AG10803 (cell line): Measurements from ENCODE around the gene TTLL13.

Source experiments
- DNase-seq: peaks from one replicate; pipeline ENCODE4 v3.0.0; 2010; ENCODE audit warnings: low read depth
- H3K4me3 ChIP-seq: 2 replicates; pipeline ENCODE4 v1.5.1; 2011; ENCODE audit warnings: mild to moderate bottlenecking, low read length, control low read depth
- TF ChIP-seq, protein P1 (sequence below): conservative IDR thresholded peaks from 2 replicates; pipeline ENCODE4 v1.5.1; 2011; ENCODE audit warnings: mild to moderate bottlenecking, low read length, control low read depth, inconsistent platforms

TTLL13 gene

DNA sequence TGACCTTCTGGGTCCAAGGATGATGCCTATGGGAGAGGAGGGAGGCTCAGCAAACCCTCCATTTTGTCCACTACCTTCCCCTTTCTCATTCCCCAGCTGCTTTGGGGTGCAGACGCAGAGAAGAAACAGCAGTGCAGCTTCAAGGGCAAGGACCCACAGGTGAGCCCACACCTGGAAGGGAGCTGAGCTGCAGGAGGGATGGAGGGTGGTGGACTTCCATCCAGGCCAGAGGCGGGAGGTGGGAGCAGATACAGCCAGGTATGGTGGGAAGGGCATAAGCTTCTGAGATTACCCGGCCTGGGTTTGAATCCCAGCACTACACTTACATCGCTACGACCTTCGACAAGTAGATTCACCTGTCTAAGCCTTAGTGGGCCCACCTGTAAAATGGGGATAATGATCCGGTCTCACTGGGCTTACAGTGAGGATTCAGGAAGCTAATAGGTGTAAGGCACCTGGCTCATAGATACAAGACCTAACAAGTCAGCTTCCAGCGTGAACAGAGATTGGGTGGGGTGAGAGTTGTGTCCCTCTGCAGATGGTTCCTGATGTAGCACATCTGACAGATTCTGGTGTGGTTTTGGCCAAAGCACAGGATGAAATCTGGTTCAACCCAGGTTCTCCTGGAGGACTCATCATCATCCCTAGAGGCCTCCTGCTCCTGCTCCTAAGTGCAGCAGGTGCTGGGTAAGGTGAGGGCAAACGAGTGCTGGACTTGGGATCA is 31.5 kb upstream of the TTLL13 start:
- H3K4me3 ChIP-seq, result no peak overlapping the region
- TF ChIP-seq, protein P1, sequence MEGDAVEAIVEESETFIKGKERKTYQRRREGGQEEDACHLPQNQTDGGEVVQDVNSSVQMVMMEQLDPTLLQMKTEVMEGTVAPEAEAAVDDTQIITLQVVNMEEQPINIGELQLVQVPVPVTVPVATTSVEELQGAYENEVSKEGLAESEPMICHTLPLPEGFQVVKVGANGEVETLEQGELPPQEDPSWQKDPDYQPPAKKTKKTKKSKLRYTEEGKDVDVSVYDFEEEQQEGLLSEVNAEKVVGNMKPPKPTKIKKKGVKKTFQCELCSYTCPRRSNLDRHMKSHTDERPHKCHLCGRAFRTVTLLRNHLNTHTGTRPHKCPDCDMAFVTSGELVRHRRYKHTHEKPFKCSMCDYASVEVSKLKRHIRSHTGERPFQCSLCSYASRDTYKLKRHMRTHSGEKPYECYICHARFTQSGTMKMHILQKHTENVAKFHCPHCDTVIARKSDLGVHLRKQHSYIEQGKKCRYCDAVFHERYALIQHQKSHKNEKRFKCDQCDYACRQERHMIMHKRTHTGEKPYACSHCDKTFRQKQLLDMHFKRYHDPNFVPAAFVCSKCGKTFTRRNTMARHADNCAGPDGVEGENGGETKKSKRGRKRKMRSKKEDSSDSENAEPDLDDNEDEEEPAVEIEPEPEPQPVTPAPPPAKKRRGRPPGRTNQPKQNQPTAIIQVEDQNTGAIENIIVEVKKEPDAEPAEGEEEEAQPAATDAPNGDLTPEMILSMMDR, result no peak
- DNase-seq, result no peak

- no peak overlapping the region for H3K4me3 ChIP-seq
- TF ChIP-seq, protein P1, result peak; percentile 53
- DNase-seq, result no peak
Measured at GRCh38 chr15:90219421-90220141, 29.8 kb upstream of the TTLL13 start.

GRCh38 chr15:90221246-90221900 is 28.0 kb upstream of the TTLL13 start:
- DNase-seq, result peak; percentile 90
- no peak overlapping the region for H3K4me3 ChIP-seq

DNA sequence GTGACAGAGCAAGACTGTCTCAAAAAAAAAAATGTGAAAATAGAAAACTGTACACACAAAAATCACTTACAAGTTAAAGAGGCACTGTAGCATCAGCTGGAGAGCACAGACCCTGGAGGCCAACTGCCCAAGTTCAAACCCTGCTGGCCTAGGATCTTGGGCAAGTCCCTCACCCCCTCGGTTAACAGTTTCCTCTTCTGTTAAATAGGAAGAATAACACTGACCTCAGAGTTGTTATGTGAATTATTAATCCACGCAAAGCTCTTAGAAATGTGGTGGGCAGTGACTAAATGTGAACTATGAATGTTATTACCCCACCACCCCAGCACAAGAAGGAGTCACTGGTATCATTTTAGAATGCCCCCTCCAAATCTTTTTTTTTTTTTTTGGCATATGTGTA is 26.8 kb upstream of the TTLL13 start:
- DNase-seq, result no peak
- TF ChIP-seq, protein P1, result no peak
- H3K4me3 ChIP-seq, result no peak overlapping the region

More at GRCh38 chr15:90221246-90221900, 28.0 kb upstream of the TTLL13 start:
- TF ChIP-seq, protein P1, result peak; percentile 95

DNA sequence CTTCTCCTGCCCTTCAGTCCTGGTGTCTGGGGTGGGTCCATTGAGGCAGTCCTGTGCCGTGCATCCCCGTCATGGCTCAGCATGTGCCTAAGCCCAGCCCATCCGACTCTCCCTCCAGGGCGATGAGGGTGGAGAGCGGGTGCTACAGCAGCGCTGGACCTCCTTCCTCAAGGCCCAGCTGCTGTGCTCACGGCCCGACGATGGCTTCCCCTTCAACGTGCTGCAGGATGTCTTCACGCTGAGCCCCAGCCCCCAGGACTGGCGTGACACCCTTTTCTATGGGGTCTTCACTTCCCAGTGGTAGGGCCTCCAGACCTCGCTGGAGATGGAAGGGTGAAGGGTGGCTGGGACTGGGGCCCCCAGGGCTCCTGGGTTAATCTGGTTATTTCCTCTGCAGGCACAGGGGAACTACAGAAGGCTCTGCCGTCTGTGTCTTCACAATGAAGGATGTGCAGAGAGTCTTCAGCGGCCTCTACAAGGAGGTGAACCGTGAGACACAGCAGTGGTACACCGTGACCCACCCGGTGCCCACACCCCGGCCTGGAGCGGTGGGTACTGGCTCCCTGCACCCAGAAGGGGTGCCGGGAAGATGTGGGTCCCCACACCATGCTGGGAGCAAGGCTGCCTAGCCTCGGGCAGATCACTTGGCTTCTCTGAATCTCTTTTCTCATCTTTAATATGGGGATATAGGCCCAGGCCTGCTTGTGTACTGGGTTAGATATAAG is 25.8 kb upstream of the TTLL13 start:
- DNase-seq, result no peak
- H3K4me3 ChIP-seq, result no peak overlapping the region
- TF ChIP-seq, protein P1, result no peak

GRCh38 chr15:90225047-90225446 is 24.3 kb upstream of the TTLL13 start:
- no peak overlapping the region for H3K4me3 ChIP-seq
- DNase-seq, result no peak
- TF ChIP-seq, protein P1, result no peak
